MCF 10A (cell line): ENCODE results near the gene SMIM38. TPM values are rescaled to one million over a fixed set of nuclear protein-coding genes. Genes with fewer than 3 reads are reported as not detected.

Experiments
- BruUV-seq: library from RNA; stranded (reverse); fragments of 400-500 nt; replicated peaks from 2 replicates; lab custom pipeline; 2021; lab: Mats Ljungman, UMichigan
- CTCF ChIA-PET: fragments of 300-600 bp; sonication (Branson Sonifier 250); formaldehyde crosslinking; extraction: SDS; loops from one replicate; lab custom pipeline; 2021; ENCODE audit warnings: antibody characterized with exemption, inconsistent platforms; lab: Yijun Ruan, JAX
- POLR2A ChIA-PET: fragments of 300-600, 350-650 bp; sonication (Branson Sonifier 250); formaldehyde crosslinking; extraction: SDS; loops from one replicate; lab custom pipeline; 2020; ENCODE audit warnings: antibody characterized with exemption, inconsistent platforms; lab: Yijun Ruan, JAX
- DNase-seq: peaks from one replicate; pipeline ENCODE4 v3.0.0-alpha.2; 2018; ENCODE audit not compliant: unreplicated experiment
- H3K27ac Mint-ChIP-seq: one replicate; pipeline ENCODE4 v1.8.0; 2022; ENCODE audit warnings: mild to moderate bottlenecking, low read depth, mixed read lengths; ENCODE audit not compliant: unreplicated experiment
- H3K27me3 Mint-ChIP-seq: one replicate; pipeline ENCODE4 v1.8.0; 2022; ENCODE audit warnings: mixed read lengths; ENCODE audit not compliant: insufficient read depth, unreplicated experiment
- H3K36me3 Mint-ChIP-seq: one replicate; pipeline ENCODE4 v1.8.0; 2022; ENCODE audit warnings: mild to moderate bottlenecking, moderate library complexity, mixed read lengths; ENCODE audit not compliant: insufficient read depth, unreplicated experiment
- H3K4me1 Mint-ChIP-seq: one replicate; pipeline ENCODE4 v1.8.0; 2022; ENCODE audit warnings: mixed read lengths; ENCODE audit not compliant: insufficient read depth, unreplicated experiment
- H3K4me3 Mint-ChIP-seq: one replicate; pipeline ENCODE4 v1.8.0; 2022; ENCODE audit warnings: mild to moderate bottlenecking, moderate library complexity, mixed read lengths; ENCODE audit not compliant: unreplicated experiment
- H3K9me3 Mint-ChIP-seq: one replicate; pipeline ENCODE4 v1.8.0; 2022; ENCODE audit warnings: mixed read lengths; ENCODE audit not compliant: unreplicated experiment
- CTCF ChIP-seq: fragments of 200-600 bp; IDR thresholded peaks from one replicate; pipeline ENCODE4 v1.8.0; 2022; ENCODE audit warnings: antibody characterized with exemption, mild to moderate bottlenecking; ENCODE audit not compliant: unreplicated experiment
- intact Hi-C: fragments of 100-400 bp; cut with micrococcal nuclease; formaldehyde crosslinking; loops from 2 replicates; pipeline ENCODE4 v1.14.1; 2022
- total RNA-seq: library from RNA; stranded (reverse); gene quantifications from 2 replicates; pipeline ENCODE4 v1.2.3, GENCODE V29; 2022

The SMIM38 gene
- total RNA-seq, 1 experiment from 2014 or later: not detected

DNA sequence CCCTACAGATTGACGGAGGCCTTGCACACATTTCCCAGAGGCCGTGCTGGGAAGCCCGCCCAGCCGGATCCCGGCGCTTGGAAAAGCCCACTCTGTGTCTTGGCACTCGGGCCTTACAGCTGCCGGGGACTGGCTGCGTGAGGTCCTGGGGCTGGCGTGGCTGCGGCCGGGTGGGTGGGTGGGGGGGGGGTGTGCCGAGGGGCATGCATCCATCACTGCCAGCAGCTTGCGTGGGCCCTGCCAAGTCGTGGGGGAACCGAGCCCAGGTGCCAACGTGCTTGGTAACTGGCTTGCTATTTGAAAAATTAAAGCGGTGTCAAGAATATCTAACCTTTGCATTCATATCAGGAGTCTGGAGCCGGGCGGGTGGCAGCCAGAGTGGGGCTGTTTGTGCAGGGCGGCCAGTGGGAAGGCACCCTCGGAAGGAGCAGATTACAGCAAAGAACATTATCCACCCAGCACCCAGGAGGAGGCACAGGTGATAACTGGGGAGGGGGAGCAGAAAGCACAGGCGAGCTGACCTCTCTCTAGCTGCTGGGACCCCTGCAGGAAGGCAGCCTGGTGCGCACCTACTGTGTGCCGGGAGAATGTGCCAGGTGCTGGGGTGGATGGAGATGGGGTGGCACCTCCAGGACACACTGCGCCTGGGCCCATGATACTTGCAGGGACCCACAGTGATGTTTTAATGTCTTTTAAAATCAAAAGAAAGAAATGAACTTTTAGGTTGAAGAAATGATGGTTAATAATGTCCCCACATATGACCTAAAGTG, 28.5 kb upstream of the SMIM38 start:
- H3K4me1 Mint-ChIP-seq: peaks cover 22% of the 10 kb centered on the region

DNA sequence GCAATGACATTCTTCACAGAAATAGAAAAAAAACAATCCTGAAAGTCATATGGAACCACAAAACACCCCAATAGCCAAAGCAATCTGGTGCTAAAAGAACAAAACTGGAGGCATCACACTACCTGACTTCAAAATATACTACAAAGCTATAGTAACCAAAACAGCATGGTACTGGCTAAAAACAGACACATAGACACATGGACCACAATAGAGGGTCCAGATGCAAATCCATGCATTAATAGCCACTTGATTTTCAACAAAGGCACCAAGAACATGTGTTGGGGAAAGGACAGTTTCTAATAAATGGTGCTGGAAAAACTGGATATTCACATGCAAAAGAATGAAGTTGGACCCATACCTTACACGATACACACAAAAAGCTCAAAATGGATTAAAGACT, 27.9 kb upstream of the SMIM38 start:
- no peak for DNase-seq
- Mint-ChIP-seq H3K4me1 (peaks cover 16% of the 10 kb centered on the region), H3K9me3 (peaks cover 6% of the 10 kb centered on the region), H3K36me3 (no peaks in the 10 kb centered on the region), H3K27ac (no peak overlapping the region), H3K4me3 (no peak overlapping the region), H3K27me3 (no peaks in the 10 kb centered on the region)
- intact Hi-C loops: no loop called here
- no peak for TF ChIP-seq CTCF
- CTCF ChIA-PET: interaction anchor here (0.5 to 1.2 kb wide), 5 partner anchors 26 to 543 kb away, joined by 3 to 4 read pairs (median 3); no protein-coding TSS in a partner anchor
- no TSS peak for BruUV-seq
- POLR2A ChIA-PET: no interaction called here

More for the DNA sequence above, 28.5 kb upstream of the SMIM38 start:
- Mint-ChIP-seq H3K27me3 (no peaks in the 10 kb centered on the region), H3K36me3 (no peaks in the 10 kb centered on the region), H3K9me3 (peaks cover 6% of the 10 kb centered on the region), H3K27ac (no peak overlapping the region), H3K4me3 (no peak overlapping the region)
- CTCF ChIA-PET: interaction anchor here (0.6 to 1.2 kb wide), 4 partner anchors 158 to 667 kb away, joined by 3 to 4 read pairs (median 4); no protein-coding TSS in a partner anchor
- no peak for DNase-seq
- TF ChIP-seq CTCF: no peak
- intact Hi-C loops: no loop called here
- no TSS peak for BruUV-seq
- POLR2A ChIA-PET: no interaction called here

DNA sequence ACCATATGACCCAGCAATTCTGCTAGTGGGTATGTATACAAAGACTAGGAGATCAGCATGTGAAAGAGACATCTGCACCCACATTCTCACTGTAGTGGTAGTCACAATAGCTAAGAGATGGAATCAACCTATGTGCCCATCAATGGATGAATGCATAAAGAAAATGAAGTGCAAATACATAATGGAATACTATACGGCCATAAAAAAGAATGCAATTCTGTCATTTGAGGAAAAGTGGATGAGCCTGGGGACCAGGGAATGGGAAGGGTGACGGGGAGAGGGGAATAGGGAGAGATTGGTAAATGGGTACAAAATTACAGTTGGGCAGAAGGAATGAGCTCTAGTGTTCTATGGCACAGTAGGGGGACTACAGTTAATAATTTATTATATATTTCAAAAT, 26.7 kb upstream of the SMIM38 start:
- Mint-ChIP-seq H3K27me3 (no peaks in the 10 kb centered on the region), H3K4me1 (peaks cover 6% of the 10 kb centered on the region), H3K4me3 (no peak overlapping the region), H3K9me3 (peaks cover 6% of the 10 kb centered on the region), H3K27ac (no peak overlapping the region), H3K36me3 (no peaks in the 10 kb centered on the region)
- intact Hi-C loops: no loop called here
- CTCF ChIA-PET: interaction anchor here (0.6 to 3.9 kb wide), 3 partner anchors 28 to 515 kb away, joined by 3 to 27 read pairs (median 3); no protein-coding TSS in a partner anchor
- DNase-seq: no peak
- TF ChIP-seq CTCF: no peak
- BruUV-seq: no TSS peak
- POLR2A ChIA-PET: no interaction called here

DNA sequence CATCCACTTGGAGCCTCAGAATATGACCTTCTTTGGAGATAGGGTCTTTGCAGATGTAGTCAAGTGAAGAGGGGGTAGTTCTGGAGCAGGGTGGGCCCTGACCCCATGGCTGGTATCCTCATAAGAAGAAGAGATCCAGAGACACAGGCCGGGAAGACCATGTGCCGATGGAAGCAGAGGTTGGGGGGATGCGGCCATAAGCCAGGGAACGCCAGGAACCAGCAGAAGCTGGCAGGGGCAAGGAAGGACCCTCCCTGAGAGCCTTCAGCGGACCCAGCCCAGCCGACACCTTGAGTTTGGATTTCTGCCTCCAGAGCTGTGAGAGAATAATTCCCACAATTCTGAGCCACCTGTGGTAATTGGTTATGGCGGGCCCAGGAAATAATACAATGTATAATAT, 26.1 kb upstream of the SMIM38 start:
- Mint-ChIP-seq H3K27me3 (no peaks in the 10 kb centered on the region), H3K36me3 (no peaks in the 10 kb centered on the region), H3K4me3 (no peak overlapping the region), H3K27ac (no peak overlapping the region), H3K4me1 (peaks cover under 1% of the 10 kb centered on the region), H3K9me3 (peaks cover 6% of the 10 kb centered on the region)
- DNase-seq: no peak
- intact Hi-C loops: loop anchor here (2.0 to 10.0 kb wide), 4 partner anchors 113 to 511 kb away; partner anchors contain the start of gene CCND1
- ChIA-PET CTCF (interaction anchor here (2.5 to 3.9 kb wide), 2 partner anchors 514 to 541 kb away, joined by 6 to 27 read pairs; no protein-coding TSS in a partner anchor), POLR2A (no interaction called here)
- no peak for TF ChIP-seq CTCF
- BruUV-seq: no TSS peak
